Subcutaneous abdominal adipose tissue (tissue), 5 donors: ENCODE data around the gene CDKAL1.
"Not testable (repeated sequence)": the region's sequence is repeated elsewhere in the genome, so short reads cannot be mapped to it uniquely, and the experiment has no call there.

Source experiments
- H3K27ac ChIP-seq: one replicate; pipeline ENCODE4 v1.7.0; 2013; ENCODE audit warnings: low read depth, mild to moderate bottlenecking, inconsistent platforms, low read length, moderate library complexity
- H3K27me3 ChIP-seq, 5 donors: one replicate each; pipeline ENCODE4 v1.7.0; 2013; ENCODE audit warnings: low read length in 5 of 5, inconsistent platforms in 1 of 5; ENCODE audit not compliant: control insufficient read depth in 5 of 5, insufficient read depth in 4 of 5
- H3K36me3 ChIP-seq, 5 donors: one replicate each; pipeline ENCODE4 v1.7.0; 2013; ENCODE audit warnings: low read length in 5 of 5; ENCODE audit not compliant: control insufficient read depth in 5 of 5, insufficient read depth in 5 of 5
- H3K4me1 ChIP-seq, 5 donors: one replicate each; pipeline ENCODE4 v1.7.0; 2013; ENCODE audit warnings: low read length in 5 of 5, mild to moderate bottlenecking in 3 of 5, moderate library complexity in 1 of 5; ENCODE audit not compliant: control insufficient read depth in 5 of 5, insufficient read depth in 5 of 5
- H3K4me3 ChIP-seq, 5 donors: one replicate each; pipeline ENCODE4 v1.7.0; 2013; ENCODE audit warnings: low read length in 5 of 5, low read depth in 1 of 5
- H3K9ac ChIP-seq, 5 donors: one replicate each; pipeline ENCODE4 v1.7.0; 2013; ENCODE audit warnings: low read length in 5 of 5, mild to moderate bottlenecking in 4 of 5, moderate library complexity in 3 of 5
- H3K9me3 ChIP-seq, 5 donors: one replicate each; pipeline ENCODE4 v1.7.0; 2013; ENCODE audit warnings: low read length in 5 of 5; ENCODE audit not compliant: control insufficient read depth in 5 of 5
- donor health status: healthy.
- donor health status: healthy.
- donor health status: healthy.
- donor health status: healthy.
- donor health status: healthy.

CDKAL1 gene

DNA sequence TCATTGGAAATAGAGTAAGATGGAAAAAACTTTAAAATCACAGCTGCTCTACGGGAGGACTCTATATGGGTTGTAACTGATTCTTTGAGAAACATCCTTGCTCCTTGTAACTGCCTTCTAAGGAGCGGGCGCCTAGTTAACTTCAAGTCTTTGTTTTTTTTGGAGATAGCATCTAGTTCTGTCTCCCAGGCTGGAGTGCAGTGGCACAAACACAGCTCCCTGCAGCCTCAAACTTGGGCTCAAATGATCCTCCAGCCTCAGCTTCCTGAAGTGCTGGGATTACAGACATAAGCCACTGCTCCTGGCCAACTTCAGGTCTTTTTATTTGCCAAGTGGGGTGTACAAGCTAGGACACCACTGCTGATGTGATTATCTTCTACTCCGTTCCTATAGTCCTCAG lies 552.9 kb downstream of the CDKAL1 start:
- Histone ChIP-seq H3K4me1 (peaks cover 0 to 3% (median 0%) of the 10 kb centered on the region in 5 donors), H3K36me3 (peaks cover 0 to 6% (median 0%) of the 10 kb centered on the region in 5 donors), H3K9ac (no peak overlapping the region), H3K27ac (no peak overlapping the region), H3K4me3 (no peak overlapping the region), H3K27me3 (no peaks in the 10 kb centered on the region), H3K9me3 (no peaks in the 10 kb centered on the region)

DNA sequence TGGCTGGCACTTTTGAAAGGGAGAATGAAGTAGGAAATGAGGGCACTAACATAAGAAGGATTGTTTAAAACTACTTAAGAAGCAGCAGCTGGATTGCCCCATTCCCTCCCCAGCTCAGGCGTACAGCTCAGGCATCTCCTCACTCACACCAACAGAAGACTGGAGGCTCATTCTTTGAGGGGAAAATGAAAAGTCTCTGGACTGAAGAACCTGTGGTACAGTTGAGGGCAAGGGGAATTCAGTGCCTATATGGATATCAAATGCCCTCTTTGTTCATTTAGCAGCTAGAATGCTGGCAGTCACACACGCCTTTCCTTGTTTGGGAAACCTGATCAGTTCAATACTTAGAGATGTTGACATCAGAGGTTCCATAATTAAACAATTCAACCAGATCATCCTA lies 557.2 kb downstream of the CDKAL1 start:
- Histone ChIP-seq H3K9me3 (no peaks in the 10 kb centered on the region), H3K36me3 (no peaks in the 10 kb centered on the region), H3K27ac (no peak overlapping the region), H3K4me3 (no peak overlapping the region), H3K4me1 (peaks cover 0 to 7% (median 6%) of the 10 kb centered on the region in 5 donors), H3K9ac (no peak overlapping the region), H3K27me3 (no peaks in the 10 kb centered on the region)

DNA sequence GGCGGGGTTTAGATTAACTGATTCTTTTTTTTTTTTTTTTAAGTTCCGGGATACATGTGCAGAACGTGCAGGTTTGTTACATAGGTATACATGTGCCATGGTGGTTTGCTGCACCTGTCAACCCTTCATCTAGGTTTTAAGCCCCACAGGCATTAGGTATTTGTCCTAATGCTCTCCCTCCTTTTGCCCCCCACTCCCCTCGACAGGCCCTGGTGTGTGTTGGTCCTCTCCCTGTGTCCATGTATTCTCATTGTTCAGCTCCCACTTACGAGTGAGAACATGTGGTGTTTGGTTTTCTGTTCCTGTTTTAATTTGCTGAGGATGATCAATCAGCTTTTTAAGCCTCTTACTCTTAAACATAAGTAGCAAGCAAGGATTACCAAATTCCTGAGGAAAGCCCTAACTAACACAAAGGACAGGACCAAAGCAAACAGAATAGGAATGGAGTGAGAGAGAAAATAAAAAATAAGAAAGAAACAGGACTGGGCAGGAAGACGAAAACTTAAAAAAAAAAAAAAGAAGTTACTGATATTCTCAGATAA lies 558.0 kb downstream of the CDKAL1 start:
- not testable (repeated sequence) for H3K27ac ChIP-seq, H3K4me3 ChIP-seq, H3K9me3 ChIP-seq, H3K9ac ChIP-seq, H3K27me3 ChIP-seq, H3K36me3 ChIP-seq, H3K4me1 ChIP-seq

DNA sequence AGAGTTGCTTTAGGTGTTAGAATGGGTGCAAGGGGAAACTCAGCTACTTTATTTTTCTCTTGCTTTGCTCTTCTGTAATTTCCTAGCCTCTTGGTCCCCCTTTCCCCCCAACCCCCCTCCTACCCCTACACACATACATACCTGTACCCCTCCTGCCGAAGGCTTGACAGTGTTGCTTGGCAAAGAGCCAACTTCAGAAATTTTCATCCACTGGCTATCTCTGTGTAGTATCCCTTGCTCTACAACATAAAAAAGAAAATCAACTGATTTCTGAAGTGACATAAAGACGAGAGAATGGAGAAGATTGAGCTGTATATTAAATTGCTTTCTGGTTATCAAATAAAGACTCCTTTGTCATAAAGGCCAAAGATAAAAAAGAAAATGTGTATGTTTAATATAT lies 561.2 kb downstream of the CDKAL1 start:
- Histone ChIP-seq H3K4me3 (no peak overlapping the region), H3K9me3 (no peaks in the 10 kb centered on the region), H3K36me3 (no peaks in the 10 kb centered on the region), H3K27ac (no peak overlapping the region), H3K9ac (no peak overlapping the region), H3K27me3 (no peaks in the 10 kb centered on the region), H3K4me1 (peaks cover 0 to 11% (median 8%) of the 10 kb centered on the region in 5 donors)

DNA sequence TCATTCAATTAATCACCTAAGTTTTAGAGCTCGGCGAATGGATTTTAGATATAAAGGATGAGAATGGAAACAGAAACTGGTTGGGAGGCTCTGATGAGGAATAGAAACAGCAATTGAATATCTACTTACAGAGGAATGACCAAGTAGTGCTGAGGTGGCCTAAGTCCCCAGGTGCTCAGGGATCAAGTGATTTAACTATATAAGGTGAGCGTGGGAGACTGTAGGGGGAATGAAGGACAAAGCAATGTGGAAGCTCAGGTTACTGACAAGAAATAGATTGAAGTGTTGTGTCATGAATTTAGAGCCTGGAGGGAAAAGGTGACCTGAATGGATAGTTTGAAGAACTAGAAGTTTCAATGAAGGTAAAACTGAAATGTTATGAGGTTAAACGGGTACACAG lies 563.9 kb downstream of the CDKAL1 start:
- no peaks in the 10 kb centered on the region for H3K27me3 ChIP-seq
- H3K9ac ChIP-seq = no peak overlapping the region
- H3K9me3 ChIP-seq = no peaks in the 10 kb centered on the region
- no peak overlapping the region for H3K27ac ChIP-seq
- H3K4me1 ChIP-seq = peaks cover 0 to 22% (median 9%) of the 10 kb centered on the region in 5 donors
- H3K4me3 ChIP-seq = no peak overlapping the region
- H3K36me3 ChIP-seq = no peaks in the 10 kb centered on the region

DNA sequence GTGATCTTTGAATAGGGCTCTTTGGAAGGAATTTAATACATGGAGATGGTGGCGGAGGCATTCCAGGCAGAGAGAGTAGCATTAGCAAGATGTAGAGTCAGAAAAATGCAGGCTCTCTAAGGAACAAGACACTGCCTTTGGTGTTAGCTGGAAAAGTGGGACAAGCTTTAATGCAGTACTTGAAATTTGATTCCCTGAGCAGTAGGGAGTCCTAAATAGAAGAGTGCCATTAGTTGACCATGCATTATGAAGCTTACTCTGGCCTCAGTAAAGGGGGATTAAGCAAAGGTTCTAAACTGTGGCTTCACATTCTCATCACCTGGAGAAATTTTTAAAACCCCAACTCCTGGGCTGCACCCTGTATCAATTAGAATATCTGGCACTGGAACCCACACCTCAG lies 564.5 kb downstream of the CDKAL1 start:
- peaks cover 0 to 22% (median 9%) of the 10 kb centered on the region in 5 donors for H3K4me1 ChIP-seq
- H3K4me3 ChIP-seq = no peak overlapping the region
- H3K9me3 ChIP-seq = no peaks in the 10 kb centered on the region
- H3K27ac ChIP-seq = no peak overlapping the region
- no peaks in the 10 kb centered on the region for H3K36me3 ChIP-seq
- H3K9ac ChIP-seq = no peak overlapping the region
- no peaks in the 10 kb centered on the region for H3K27me3 ChIP-seq

DNA sequence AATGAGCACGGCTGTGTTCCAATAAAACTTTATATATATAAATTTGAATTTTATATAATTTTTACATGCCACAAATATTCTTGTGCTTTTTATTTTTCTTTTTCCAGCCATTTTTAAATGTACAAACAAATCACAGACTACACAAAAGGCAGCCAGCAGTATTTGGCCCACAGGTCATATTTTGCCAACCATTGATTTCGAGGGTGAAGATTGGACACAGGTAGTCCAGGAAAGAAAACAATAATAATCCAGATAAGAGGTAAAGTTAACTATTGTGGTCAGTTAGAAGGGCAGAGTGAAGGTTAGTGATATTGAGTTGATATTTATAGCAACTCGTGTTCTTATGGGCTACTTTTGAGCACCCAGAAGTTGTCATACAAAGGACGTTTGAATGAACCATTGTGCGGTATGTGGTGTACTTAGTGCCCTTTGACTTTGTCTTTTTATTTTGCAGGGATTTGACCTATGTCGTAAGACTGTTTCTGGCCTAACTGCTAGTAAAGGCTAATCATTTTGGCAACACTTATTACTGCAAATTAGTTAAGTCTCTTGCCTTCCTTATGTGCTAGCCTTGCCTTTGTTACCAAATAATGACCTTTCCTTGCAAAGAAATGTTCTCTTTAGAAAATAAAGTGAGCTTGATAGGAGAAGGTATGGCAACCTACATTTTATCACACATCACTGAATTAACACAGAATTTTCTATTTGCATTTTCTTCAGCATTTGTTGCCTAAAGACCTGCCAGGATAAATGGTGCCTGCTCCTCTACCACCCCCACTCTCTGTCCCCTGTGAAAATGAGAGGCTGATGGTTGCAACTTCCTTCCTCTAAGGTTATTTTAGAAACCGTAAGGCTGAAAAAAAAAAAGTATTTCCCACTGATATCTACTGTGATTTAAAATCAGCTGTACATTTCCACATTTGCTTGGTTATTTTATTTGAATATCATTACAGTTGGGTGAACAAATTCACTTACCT lies 565.4 kb downstream of the CDKAL1 start:
- Histone ChIP-seq H3K4me1 (peaks cover 0 to 22% (median 9%) of the 10 kb centered on the region in 5 donors), H3K4me3 (no peak overlapping the region), H3K27me3 (no peaks in the 10 kb centered on the region), H3K36me3 (no peaks in the 10 kb centered on the region), H3K9me3 (no peaks in the 10 kb centered on the region), H3K27ac (no peak overlapping the region), H3K9ac (no peak overlapping the region)

DNA sequence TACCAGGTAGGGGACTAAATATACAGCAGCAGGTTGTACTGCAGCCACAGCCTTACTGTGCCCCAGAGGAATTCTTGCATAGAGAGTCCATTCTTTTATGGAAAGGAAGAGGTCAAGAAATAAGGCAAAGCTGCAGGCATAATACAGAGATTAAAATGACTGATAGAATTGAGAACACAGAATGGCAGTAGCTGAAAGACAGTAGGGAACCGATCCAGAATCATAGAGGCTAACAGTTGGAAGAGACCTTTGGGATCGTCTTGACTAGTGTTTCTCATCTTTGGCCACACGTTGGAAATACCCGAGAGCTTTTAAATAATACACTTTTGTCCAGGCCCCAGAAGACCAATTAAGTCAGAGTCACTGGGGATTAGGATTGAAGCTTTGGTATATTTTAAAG lies 566.7 kb downstream of the CDKAL1 start:
- Histone ChIP-seq H3K27me3 (no peaks in the 10 kb centered on the region), H3K9ac (no peak overlapping the region), H3K4me1 (peaks cover 0 to 18% (median 8%) of the 10 kb centered on the region in 5 donors), H3K27ac (no peak overlapping the region), H3K36me3 (no peaks in the 10 kb centered on the region), H3K9me3 (no peaks in the 10 kb centered on the region), H3K4me3 (no peak overlapping the region)

DNA sequence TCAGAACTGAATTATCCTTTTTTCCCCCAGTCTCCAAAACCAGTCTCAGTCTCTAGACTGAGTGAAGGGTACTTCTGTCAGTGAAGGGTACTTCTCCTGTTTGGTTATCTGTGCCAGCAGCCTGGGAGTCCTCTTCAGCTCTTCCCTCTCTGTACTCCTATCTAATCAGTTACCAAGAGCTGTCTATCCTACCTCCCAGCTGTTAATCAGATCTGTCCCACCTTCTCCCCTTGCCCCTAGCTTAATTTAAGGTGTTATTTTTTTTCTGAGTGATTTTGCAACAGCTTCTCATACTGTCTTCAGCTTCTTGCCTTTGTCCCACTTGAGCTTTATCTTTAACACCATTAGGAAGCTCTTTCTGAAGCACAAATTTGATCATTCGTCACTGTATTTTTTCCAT lies 567.4 kb downstream of the CDKAL1 start:
- H3K9me3 ChIP-seq = no peaks in the 10 kb centered on the region
- no peaks in the 10 kb centered on the region for H3K36me3 ChIP-seq
- H3K4me3 ChIP-seq = no peak overlapping the region
- H3K27ac ChIP-seq = no peak overlapping the region
- no peak overlapping the region for H3K9ac ChIP-seq
- H3K4me1 ChIP-seq = peaks cover 0 to 16% (median 7%) of the 10 kb centered on the region in 5 donors
- no peaks in the 10 kb centered on the region for H3K27me3 ChIP-seq

DNA sequence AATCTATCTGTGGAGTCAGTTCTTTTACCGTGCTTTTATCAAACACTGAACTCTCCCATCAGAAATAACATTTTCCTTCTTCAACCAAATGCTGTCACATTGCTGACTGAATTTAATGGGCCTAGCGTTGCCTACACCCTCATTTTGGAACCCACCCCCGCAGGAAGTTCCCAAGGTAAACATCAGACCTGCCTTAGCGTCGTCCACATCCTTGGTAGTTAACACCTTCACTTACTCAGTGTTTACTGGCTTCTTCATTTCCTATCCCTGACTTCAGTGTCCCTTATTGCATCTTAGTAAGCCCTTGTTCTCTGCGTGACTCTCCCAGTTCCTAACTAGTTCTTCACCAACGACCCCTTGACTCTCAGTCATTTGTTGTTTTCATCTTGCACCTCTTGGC lies 567.9 kb downstream of the CDKAL1 start:
- Histone ChIP-seq H3K4me3 (no peak overlapping the region), H3K9ac (no peak overlapping the region), H3K27me3 (no peaks in the 10 kb centered on the region), H3K9me3 (no peaks in the 10 kb centered on the region), H3K36me3 (no peaks in the 10 kb centered on the region), H3K27ac (no peak overlapping the region), H3K4me1 (peaks cover 0 to 16% (median 7%) of the 10 kb centered on the region in 5 donors)
